Upper lobe of left lung (tissue), 4 donors: Measurements from ENCODE around the gene FXYD5.

Experiments used
- POLR2A ChIP-seq, 4 donors: fragments of 450-650 bp; IDR thresholded peaks; one replicate each; pipeline ENCODE4 v1.5.1; 2016 to 2017; ENCODE audit warnings: antibody characterized with exemption in 4 of 4, mild to moderate bottlenecking in 2 of 4
- POLR2AphosphoS5 ChIP-seq, 2 donors: sonication (generic); formaldehyde crosslinking; IDR thresholded peaks; one replicate each; pipeline ENCODE4 v1.5.1; 2017; ENCODE audit warnings: antibody characterized with exemption in 2 of 2
- TF ChIP-seq, protein P1 (sequence below), 6 experiments: fragments of 450-650 bp in 4 of 6; fragments of 200-600 bp in 2 of 6; sonication (generic) in 2 of 6; IDR thresholded peaks; one replicate each; pipeline ENCODE4 v1.5.1; 2016 to 2019; ENCODE audit warnings: antibody characterized with exemption in 6 of 6

DNA sequence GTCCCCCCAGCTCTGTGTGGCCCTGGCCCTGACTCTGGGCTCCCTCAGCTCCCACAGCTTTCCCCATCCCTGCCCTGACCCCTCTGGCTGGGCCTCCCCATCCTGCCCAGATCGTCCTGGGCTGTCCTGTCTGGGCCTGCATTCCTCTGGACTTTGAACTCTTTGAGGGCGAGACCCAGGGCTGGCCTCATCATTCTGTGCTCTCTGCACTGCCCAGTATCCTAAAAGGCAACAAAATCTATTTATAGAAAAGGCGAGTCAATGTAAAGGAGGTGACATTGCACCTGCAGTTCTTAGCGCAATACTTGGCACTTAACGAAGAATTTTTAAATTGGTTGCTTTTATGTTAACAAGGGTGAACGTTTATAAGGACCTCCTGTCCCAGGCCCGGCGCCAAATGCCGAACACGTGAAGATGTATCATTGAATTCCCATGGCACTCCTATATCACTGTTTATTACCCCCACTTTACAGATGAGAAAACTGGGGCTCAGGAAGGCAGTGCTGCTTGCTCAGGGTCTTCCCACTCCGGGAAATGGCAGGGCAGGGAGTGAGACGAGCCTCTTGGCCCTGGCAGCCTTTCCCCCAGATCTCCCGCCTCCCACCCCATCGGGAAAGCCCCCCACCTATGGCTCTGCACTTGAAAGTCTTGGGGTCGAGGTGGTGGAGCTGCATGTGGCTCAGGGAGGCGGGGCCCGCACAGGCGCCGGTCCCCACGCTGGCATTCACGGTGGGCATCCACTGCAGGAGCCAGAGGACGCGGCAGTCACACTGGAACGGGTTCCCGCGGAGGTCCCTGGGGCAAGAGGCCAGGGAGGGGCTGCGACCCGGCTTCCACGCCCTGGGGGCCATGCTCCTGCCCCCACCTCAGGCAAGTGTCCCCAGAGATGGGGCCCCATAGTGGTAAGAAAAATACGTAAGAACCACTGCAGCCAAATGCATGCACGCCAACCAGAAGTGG lies 23.5 kb upstream of the FXYD5 start:
- TF ChIP-seq POLR2A (IDR thresholded peaks at IDR 0.05) (no peak), POLR2AphosphoS5 (IDR thresholded peaks at IDR 0.05) (no peak)
- TF ChIP-seq, protein P1, sequence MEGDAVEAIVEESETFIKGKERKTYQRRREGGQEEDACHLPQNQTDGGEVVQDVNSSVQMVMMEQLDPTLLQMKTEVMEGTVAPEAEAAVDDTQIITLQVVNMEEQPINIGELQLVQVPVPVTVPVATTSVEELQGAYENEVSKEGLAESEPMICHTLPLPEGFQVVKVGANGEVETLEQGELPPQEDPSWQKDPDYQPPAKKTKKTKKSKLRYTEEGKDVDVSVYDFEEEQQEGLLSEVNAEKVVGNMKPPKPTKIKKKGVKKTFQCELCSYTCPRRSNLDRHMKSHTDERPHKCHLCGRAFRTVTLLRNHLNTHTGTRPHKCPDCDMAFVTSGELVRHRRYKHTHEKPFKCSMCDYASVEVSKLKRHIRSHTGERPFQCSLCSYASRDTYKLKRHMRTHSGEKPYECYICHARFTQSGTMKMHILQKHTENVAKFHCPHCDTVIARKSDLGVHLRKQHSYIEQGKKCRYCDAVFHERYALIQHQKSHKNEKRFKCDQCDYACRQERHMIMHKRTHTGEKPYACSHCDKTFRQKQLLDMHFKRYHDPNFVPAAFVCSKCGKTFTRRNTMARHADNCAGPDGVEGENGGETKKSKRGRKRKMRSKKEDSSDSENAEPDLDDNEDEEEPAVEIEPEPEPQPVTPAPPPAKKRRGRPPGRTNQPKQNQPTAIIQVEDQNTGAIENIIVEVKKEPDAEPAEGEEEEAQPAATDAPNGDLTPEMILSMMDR (IDR thresholded peaks at IDR 0.05), result no peak
